Upper lobe of left lung (tissue), 4 donors: ENCODE measurements around the gene UBR1.

Experiments
- CTCF ChIP-seq, 6 experiments: fragments of 450-650 bp in 4 of 6; fragments of 200-600 bp in 2 of 6; sonication (generic) in 2 of 6; IDR thresholded peaks; one replicate each; pipeline ENCODE4 v1.5.1; 2016 to 2019; ENCODE audit warnings: antibody characterized with exemption in 6 of 6
- EP300 ChIP-seq, 4 donors: sonication (generic); formaldehyde crosslinking; IDR thresholded peaks; one replicate each; pipeline ENCODE4 v1.5.1; 2017; ENCODE audit warnings: antibody characterized with exemption in 4 of 4, control low read depth in 2 of 4
- POLR2A ChIP-seq, 4 donors: fragments of 450-650 bp; IDR thresholded peaks; one replicate each; pipeline ENCODE4 v1.5.1; 2016 to 2017; ENCODE audit warnings: antibody characterized with exemption in 4 of 4, mild to moderate bottlenecking in 2 of 4
- POLR2AphosphoS5 ChIP-seq, 2 donors: sonication (generic); formaldehyde crosslinking; IDR thresholded peaks; one replicate each; pipeline ENCODE4 v1.5.1; 2017; ENCODE audit warnings: antibody characterized with exemption in 2 of 2

- no peak for TF ChIP-seq CTCF (IDR thresholded peaks at IDR 0.05)
- TF ChIP-seq POLR2A (IDR thresholded peaks at IDR 0.05) = no peak
- TF ChIP-seq POLR2AphosphoS5 (IDR thresholded peaks at IDR 0.05) = no peak
- no peak for TF ChIP-seq EP300 (IDR thresholded peaks at IDR 0.05)
Observed at GRCh38 chr15:43103907-43104306, 1.9 kb downstream of the UBR1 start.
